Body of pancreas (tissue), 4 donors: ENCODE results near the gene RASL10A. TPM values are rescaled to one million over a fixed set of nuclear protein-coding genes. Genes with fewer than 3 reads are reported as not detected.
"Not testable (repeated sequence)": the region's sequence is repeated elsewhere in the genome, so short reads cannot be mapped to it uniquely, and the experiment has no call there.

Experiments used
- ATAC-seq: fragments of 150-250 bp; one replicate; pipeline ENCODE4 v1.9.1; 2016
- DNase-seq, 4 donors: peaks; one replicate each; pipeline ENCODE4 v3.0.0-alpha.2; 2019
- H3K27ac ChIP-seq, 4 donors: fragments of 200-600 bp; sonication (generic); 1 replicate in 3 of 4; 2 replicates in 1 of 4; pipeline versions ENCODE4 v1.5.1 to v1.6.1; 2016 to 2019; ENCODE audit warnings: mild to moderate bottlenecking in 1 of 4, mixed read lengths in 1 of 4, moderate library complexity in 1 of 4
- H3K27me3 ChIP-seq, 2 donors: fragments of 200-600 bp; sonication (generic); one replicate each; pipeline ENCODE4 v1.6.0; 2016; ENCODE audit warnings: mild to moderate bottlenecking in 1 of 2
- H3K36me3 ChIP-seq, 2 donors: fragments of 200-600 bp; sonication (generic); replicated peaks in 1 of 2; 2 replicates each; pipeline ENCODE4 v1.5.1; 2016; ENCODE audit warnings: low read depth in 2 of 2; ENCODE audit not compliant: insufficient read depth in 1 of 2
- H3K4me1 ChIP-seq: fragments of 200-600 bp; sonication (generic); one replicate; pipeline ENCODE4 v1.6.0; 2016
- H3K4me3 ChIP-seq, 2 donors: fragments of 200-600 bp; sonication (generic); 1 replicate in 1 of 2; 2 replicates in 1 of 2; pipeline ENCODE4 v1.5.1; 2016 to 2019
- H3K9me3 ChIP-seq, 3 donors: fragments of 200-600 bp; sonication (generic); 1 replicate in 2 of 3; 2 replicates in 1 of 3; pipeline ENCODE4 v1.5.1; 2016
- POLR2A ChIP-seq, 3 donors: fragments of 450-650 bp; IDR thresholded peaks; one replicate each; pipeline ENCODE4 v1.6.1; 2016; ENCODE audit warnings: antibody characterized with exemption in 3 of 3, mild to moderate bottlenecking in 2 of 3
- WGBS, 2 donors: methylation state at CpG; one replicate each; pipeline ENCODE4 v1.1.5; 2017; 5-methylcytosine and 5-hydroxymethylcytosine counted together
- intact Hi-C: fragments of 100-400 bp; cut with DNase I; formaldehyde crosslinking; loops from one replicate; pipeline ENCODE4 v1.15.1; 2023
- total RNA-seq, 2 donors: library from RNA; depleted of rRNA; stranded (reverse); fragments of >200 nt; gene quantifications; one replicate each; pipeline ENCODE4 v1.1.0, GENCODE V29; 2016
- TF ChIP-seq, protein P1 (sequence below), 7 experiments: fragments of 450-650 bp in 4 of 7; fragments of 200-600 bp in 3 of 7; sonication (generic) in 3 of 7; IDR thresholded peaks; one replicate each; pipeline ENCODE4 v1.5.1; 2016 to 2019; ENCODE audit warnings: antibody characterized with exemption in 7 of 7

The RASL10A gene, protein sequence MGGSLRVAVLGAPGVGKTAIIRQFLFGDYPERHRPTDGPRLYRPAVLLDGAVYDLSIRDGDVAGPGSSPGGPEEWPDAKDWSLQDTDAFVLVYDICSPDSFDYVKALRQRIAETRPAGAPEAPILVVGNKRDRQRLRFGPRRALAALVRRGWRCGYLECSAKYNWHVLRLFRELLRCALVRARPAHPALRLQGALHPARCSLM
- total RNA-seq = under 1 TPM in 1 of 2 donors, not detected in 1; 0.78 TPM

DNA sequence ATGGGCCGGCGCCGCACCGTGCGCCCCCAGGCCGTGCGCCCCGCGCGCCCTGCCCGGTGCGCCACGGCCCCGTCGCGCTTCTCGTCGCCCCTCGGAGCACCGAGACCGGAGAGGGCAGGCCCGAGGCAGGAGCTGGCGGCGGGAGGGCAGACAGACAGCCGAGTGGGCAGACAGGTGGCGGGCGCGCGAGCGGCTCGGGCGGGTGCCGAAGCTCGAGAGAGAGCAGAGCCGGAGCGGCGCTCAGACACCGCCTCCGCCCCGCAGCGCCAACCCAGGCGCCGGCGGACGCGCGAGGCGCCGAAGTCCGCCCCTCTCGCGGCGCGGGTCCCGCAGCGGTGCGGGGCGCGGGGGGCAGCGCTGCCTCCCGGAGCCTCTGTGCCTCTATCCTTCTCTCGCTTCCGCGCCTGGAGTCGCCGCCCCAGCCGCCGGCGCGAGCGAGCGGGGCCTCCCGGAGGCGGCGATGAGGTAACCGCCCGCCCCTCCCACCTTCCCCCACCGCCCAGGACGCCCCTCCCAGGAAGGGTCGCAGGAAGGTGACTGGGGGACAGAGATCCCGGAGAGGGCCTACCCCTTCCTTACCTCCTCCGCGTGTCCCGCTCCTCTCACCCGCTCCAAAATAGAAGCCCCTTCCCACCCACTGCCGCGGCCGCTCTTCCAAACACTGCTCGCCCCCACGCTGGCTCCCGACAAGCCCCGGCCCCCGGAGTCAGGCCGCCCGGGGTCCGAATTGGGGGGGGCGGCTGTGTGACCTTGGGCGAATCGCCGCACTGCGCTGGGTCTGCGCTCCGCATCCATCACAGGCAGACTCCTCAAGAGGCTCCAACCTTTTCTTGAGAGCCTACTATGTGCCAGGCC is at the start of gene RASL10A:
RASL10A (minus strand) TSS at position 412 of the 855 bp plus-strand sequence. CDS start 451 bp downstream, outside the sequence.
- Histone ChIP-seq H3K36me3 (no peaks in the 10 kb centered on the region), H3K27me3 (peaks cover 0 to 25% of the 10 kb centered on the region in 2 donors), H3K27ac (no peak within 1 kb of the TSS), H3K9me3 (no peaks in the 10 kb centered on the region), H3K4me3 (no peak within 1 kb of the TSS), H3K4me1 (peaks cover 45% of the 10 kb centered on the region)
- intact Hi-C loops = no loop called here
- 6 to 23% methylated on average over 16 to 70 of the region's 103 CpGs for WGBS, 2 donors
- TF ChIP-seq, protein P1, sequence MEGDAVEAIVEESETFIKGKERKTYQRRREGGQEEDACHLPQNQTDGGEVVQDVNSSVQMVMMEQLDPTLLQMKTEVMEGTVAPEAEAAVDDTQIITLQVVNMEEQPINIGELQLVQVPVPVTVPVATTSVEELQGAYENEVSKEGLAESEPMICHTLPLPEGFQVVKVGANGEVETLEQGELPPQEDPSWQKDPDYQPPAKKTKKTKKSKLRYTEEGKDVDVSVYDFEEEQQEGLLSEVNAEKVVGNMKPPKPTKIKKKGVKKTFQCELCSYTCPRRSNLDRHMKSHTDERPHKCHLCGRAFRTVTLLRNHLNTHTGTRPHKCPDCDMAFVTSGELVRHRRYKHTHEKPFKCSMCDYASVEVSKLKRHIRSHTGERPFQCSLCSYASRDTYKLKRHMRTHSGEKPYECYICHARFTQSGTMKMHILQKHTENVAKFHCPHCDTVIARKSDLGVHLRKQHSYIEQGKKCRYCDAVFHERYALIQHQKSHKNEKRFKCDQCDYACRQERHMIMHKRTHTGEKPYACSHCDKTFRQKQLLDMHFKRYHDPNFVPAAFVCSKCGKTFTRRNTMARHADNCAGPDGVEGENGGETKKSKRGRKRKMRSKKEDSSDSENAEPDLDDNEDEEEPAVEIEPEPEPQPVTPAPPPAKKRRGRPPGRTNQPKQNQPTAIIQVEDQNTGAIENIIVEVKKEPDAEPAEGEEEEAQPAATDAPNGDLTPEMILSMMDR (IDR thresholded peaks at IDR 0.05) = no peak
- no peak for TF ChIP-seq POLR2A (IDR thresholded peaks at IDR 0.05)
- DNase-seq (no peak), ATAC-seq (no peak)

DNA sequence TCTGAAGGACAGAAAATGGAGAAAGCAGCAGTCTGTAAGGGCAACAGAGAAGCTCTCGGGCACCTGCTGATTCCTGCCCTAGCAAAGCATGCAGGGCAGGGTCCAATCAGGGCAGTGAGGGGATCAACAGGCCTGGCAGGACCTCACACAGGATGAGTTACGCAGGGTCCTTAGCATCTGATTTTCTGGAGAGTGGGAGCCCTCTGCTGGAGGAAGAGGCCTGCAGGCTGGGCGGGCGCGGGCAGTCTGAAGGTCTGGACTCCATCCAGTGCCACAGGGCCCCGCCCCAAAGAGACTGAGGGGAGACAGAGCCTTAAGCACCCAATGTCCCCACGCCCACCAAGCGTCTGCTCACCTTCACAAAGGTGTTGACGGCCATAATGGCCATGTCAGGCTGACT is 44.0 kb upstream of the RASL10A start:
- ATAC-seq = peak; percentile 49
- WGBS, 2 donors = 39 to 48% methylated on average over 9 of the region's 9 CpGs
- Histone ChIP-seq H3K4me1 (no peaks in the 10 kb centered on the region), H3K9me3 (no peaks in the 10 kb centered on the region), H3K36me3 (peaks cover under 1 to 16% of the 10 kb centered on the region in 2 donors), H3K27ac (no peak overlapping the region), H3K27me3 (no peaks in the 10 kb centered on the region), H3K4me3 (no peak overlapping the region)
- no peak for TF ChIP-seq POLR2A (IDR thresholded peaks at IDR 0.05)
- TF ChIP-seq, protein P1 (IDR thresholded peaks at IDR 0.05) = peak; percentile 17 to 62 (median 47)
- peak; percentile 44 to 65 (median 52) for DNase-seq
- intact Hi-C loops = no loop called here

DNA sequence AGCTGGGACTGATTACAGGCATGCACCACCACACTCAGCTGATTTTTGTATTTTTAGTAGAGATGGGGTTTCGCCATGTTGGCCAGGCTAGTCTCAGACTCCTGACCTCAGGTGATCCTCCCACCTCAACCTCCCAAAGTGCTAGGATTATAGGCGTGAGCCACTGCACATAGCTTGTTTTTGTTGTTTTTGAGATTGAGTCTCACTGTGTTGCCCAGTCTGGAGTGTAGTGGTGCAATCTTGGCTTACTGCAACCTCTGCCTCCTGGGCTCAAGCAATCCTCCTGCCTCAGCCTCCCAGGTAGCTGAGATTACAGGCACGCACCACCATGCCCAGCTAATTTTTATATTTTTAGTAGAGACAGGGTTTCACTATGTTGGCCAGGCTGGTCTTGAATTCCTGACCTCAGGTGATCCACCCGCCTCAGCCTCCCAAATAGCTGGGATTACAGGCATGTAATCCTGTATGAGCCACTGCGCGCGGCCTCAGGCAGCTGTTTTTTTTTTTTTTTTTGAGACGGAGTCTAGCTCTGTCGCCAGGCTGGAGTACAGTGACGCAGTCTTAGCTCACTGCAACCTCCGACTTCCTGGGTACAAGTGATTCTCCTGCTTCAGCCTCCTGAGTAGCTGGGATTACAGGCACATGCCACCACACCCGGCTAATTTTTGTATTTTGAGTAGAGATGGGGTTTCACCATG is 41.8 kb upstream of the RASL10A start:
- intact Hi-C loops, H3K4me1 ChIP-seq, H3K27ac ChIP-seq, H3K27me3 ChIP-seq, ATAC-seq, DNase-seq, H3K4me3 ChIP-seq, H3K9me3 ChIP-seq: not testable (repeated sequence)
- H3K36me3 ChIP-seq = peaks cover 11 to 31% of the 10 kb centered on the region in 2 donors
- 94 to 98% methylated on average over 11 to 12 of the region's 12 CpGs for WGBS, 2 donors

DNA sequence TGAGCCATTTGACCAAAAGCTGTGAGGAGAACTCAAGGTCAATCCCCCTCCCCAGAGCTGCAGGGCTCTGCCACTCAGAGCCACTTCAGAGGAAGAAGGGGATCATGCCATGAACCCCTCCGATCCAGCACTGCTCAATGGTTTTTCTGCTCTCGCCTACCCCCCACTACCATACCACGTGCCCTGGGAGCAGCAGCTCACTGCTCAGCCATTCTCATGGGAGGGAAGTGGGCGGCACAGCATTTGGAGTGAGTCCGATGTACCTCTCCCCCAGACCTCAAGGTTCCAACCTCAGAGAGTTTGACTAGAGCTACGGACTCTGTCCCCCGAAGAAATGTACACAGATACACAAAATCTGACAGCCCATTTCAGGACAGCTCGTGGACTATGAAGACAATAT is 38.4 kb upstream of the RASL10A start:
- no peaks in the 10 kb centered on the region for H3K9me3 ChIP-seq
- H3K36me3 ChIP-seq = peaks cover 11 to 38% of the 10 kb centered on the region in 2 donors
- ATAC-seq (no peak), DNase-seq (no peak)
- 95 to 97% methylated on average over 8 of the region's 8 CpGs for WGBS, 2 donors
- TF ChIP-seq, protein P1 (IDR thresholded peaks at IDR 0.05) = no peak
- no peak for TF ChIP-seq POLR2A (IDR thresholded peaks at IDR 0.05)
- H3K4me3 ChIP-seq = no peak overlapping the region
- H3K27ac ChIP-seq = no peak overlapping the region
- peaks cover 5% of the 10 kb centered on the region for H3K4me1 ChIP-seq
- H3K27me3 ChIP-seq = no peaks in the 10 kb centered on the region
- intact Hi-C loops = no loop called here

DNA sequence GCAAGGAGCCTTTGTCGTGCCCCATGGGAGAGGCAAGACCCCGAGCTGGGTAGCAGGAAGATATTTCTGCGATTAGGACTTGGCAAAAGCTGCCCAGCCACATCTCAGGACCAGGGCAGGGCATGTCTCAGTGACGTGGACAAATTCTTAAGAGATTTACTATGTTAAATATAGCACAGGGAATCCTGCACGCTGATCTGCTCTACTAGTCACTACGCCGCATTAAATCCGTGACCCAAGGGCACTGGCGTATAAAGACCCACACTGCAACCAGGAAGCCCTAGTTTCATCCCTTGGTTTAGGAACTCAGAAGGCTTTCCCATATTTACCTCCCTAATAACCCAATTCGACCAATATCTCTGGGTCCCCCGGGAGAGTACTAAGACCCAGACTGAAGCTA is 37.8 kb upstream of the RASL10A start:
- peaks cover 5% of the 10 kb centered on the region for H3K4me1 ChIP-seq
- H3K27ac ChIP-seq = no peak overlapping the region
- no peaks in the 10 kb centered on the region for H3K9me3 ChIP-seq
- intact Hi-C loops = no loop called here
- no peaks in the 10 kb centered on the region for H3K27me3 ChIP-seq
- no peak overlapping the region for H3K4me3 ChIP-seq
- H3K36me3 ChIP-seq = peaks cover 11 to 42% of the 10 kb centered on the region in 2 donors
- 92 to 93% methylated on average over 11 of the region's 11 CpGs for WGBS, 2 donors
- DNase-seq = no peak
- no peak for ATAC-seq
- TF ChIP-seq POLR2A (IDR thresholded peaks at IDR 0.05) = no peak
- TF ChIP-seq, protein P1 (IDR thresholded peaks at IDR 0.05) = no peak
